ENCODE data around the gene PCDH18. TPM values are rescaled to one million over a fixed set of nuclear protein-coding genes. Genes with fewer than 3 reads are reported as not detected.
A peak's percentile ranks its signal among the peaks of the same experiment; 100 is the strongest.
"Not testable (repeated sequence)": the region's sequence is repeated elsewhere in the genome, so short reads cannot be mapped to it uniquely, and the experiment has no call there.

Gene PCDH18
- total and polyA plus RNA-seq, 12 donors: 2.3 to 7.4 (median 3.8) TPM

DNA sequence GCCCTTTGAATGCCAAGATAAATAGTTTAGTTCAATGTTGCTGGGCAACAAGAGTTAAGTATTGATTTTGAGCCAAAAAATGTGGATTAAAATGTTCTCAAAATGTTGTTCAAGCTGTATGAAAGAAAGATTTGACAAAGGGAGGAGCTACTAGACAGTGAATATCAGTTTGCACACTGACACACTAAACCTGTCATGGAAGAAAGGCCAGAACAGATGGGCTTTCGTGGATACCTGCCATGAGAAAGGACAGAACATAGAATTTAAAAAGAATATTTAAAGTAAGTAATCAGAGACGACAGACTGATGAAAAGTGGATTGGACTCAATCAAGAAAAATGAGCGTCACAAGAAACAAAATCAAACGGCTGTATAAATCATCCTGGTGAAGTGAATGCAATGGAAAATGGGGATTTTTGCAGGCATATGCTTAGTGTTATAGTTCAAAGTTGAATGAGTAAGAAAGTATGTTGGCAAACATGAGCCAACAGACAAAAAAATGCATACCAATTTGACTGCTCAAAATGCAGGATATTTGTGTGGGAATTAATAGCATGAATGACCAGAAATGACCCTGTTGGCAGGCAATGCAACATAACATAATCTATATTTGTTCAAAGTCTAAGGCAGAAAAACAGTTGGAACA is 7.4 kb downstream of the PCDH18 start:
- Histone ChIP-seq H3K36me3 (peaks cover 0 to 61% (median 5%) of the 10 kb centered on the region in 9 donors), H3K4me1 (peaks cover 0 to 31% (median 3%) of the 10 kb centered on the region in 9 donors), H3K9me3 (no peaks in the 10 kb centered on the region), H3K27me3 (no peaks in the 10 kb centered on the region), H3K27ac (no peak overlapping the region), H3K4me3 (peak overlapping the region in 1 of 10 donors; percentile 10)
- WGBS, 2 donors: 73 to 74% methylated on average over 4 of the region's 4 CpGs
- no peak for DNase-seq
- intact Hi-C loops (cut with DNase I): loop anchor here in 2 of 10 donors (10.0 kb wide), 2 partner anchors 230 to 240 kb away; no protein-coding TSS in a partner anchor
- no peak for ATAC-seq
- TF ChIP-seq, protein P1, sequence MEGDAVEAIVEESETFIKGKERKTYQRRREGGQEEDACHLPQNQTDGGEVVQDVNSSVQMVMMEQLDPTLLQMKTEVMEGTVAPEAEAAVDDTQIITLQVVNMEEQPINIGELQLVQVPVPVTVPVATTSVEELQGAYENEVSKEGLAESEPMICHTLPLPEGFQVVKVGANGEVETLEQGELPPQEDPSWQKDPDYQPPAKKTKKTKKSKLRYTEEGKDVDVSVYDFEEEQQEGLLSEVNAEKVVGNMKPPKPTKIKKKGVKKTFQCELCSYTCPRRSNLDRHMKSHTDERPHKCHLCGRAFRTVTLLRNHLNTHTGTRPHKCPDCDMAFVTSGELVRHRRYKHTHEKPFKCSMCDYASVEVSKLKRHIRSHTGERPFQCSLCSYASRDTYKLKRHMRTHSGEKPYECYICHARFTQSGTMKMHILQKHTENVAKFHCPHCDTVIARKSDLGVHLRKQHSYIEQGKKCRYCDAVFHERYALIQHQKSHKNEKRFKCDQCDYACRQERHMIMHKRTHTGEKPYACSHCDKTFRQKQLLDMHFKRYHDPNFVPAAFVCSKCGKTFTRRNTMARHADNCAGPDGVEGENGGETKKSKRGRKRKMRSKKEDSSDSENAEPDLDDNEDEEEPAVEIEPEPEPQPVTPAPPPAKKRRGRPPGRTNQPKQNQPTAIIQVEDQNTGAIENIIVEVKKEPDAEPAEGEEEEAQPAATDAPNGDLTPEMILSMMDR (IDR thresholded peaks at IDR 0.05): no peak

DNA sequence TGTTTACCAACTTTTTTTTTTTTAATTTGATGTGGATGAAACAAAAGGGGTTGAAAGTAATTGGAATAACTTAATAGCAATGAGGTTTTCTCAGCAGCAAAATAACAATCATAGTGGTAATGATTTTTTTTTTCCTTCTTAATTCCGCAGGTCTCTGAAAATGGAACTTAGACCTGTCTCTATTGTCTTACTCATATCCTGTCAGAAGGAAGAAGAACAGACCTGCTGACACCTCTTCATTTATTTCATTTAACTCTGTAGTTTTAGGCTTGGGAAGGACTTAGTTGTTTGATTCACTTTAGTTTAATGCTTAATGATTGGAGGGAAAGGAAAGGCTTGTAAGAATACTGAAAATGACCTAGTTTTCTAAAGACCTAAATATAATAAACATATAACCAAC is 9.0 kb downstream of the PCDH18 start:
- no peak for ATAC-seq
- no peaks in the 10 kb centered on the region for H3K9me3 ChIP-seq
- intact Hi-C loops (cut with DNase I): loop anchor here in 2 of 10 donors (10.0 kb wide), 2 partner anchors 229 to 239 kb away; no protein-coding TSS in a partner anchor
- H3K4me3 ChIP-seq: no peak overlapping the region
- H3K27me3 ChIP-seq: no peaks in the 10 kb centered on the region
- DNase-seq: no peak
- TF ChIP-seq, protein P1 (IDR thresholded peaks at IDR 0.05): no peak
- peaks cover 0 to 41% (median 3%) of the 10 kb centered on the region in 9 donors for H3K4me1 ChIP-seq
- 58 to 62% methylated on average over 1 of the region's 1 CpG for WGBS, 2 donors
- H3K27ac ChIP-seq: no peak overlapping the region
- peaks cover 0 to 62% (median 5%) of the 10 kb centered on the region in 9 donors for H3K36me3 ChIP-seq

DNA sequence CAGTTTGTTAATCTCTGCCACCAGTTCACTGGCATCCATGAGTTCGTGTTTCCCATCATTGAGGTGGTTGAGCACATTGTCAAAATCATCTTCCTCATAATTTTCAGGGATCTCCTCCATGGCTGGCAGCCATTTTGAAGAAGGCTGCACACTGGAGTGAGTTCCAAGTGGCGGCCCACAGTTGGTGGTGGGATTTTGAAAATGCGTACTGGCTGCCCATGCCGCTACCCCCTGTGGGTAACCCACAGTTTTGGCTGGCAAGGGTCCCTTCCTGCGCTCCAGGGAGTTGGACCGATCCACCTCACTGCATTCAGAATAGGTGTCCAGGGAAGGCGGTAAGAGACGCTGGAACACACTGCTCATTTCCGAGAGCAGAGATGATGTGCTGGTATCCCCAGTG is 11.2 kb downstream of the PCDH18 start:
- ATAC-seq (no peak), DNase-seq (no peak)
- peaks cover 0 to 30% (median 3%) of the 10 kb centered on the region in 9 donors for H3K4me1 ChIP-seq
- WGBS, 2 donors: 96 to 97% methylated on average over 9 of the region's 9 CpGs
- H3K27ac ChIP-seq: no peak overlapping the region
- no peaks in the 10 kb centered on the region for H3K27me3 ChIP-seq
- H3K9me3 ChIP-seq: no peaks in the 10 kb centered on the region
- H3K4me3 ChIP-seq: no peak overlapping the region
- intact Hi-C loops (cut with DNase I): loop anchor here in 2 of 10 donors (10.0 kb wide), 2 partner anchors 226 to 236 kb away; no protein-coding TSS in a partner anchor
- H3K36me3 ChIP-seq: peaks cover 0 to 44% (median 5%) of the 10 kb centered on the region in 9 donors
- TF ChIP-seq, protein P1 (IDR thresholded peaks at IDR 0.05): no peak

DNA sequence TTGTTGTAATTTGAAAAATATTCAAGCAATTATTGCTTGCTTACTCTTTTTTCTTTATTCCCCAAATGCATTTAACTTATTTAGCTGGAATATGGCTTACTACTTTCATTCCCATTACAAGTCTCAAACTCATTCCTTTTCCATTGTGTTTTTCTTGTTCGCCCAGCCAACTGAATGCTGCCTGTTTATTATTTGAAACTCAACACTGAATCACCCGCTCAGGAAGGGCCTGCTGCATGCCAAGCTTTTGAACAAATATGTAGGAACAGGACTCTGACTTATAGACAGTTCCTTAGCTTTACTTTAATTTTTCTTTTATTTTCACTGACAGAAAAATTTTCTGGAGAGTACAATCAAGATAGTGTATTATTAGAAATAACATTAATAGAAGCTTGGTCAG is 12.9 kb downstream of the PCDH18 start:
- Histone ChIP-seq H3K4me3 (no peak overlapping the region), H3K36me3 (peaks cover 0 to 28% (median 5%) of the 10 kb centered on the region in 9 donors), H3K27ac (no peak overlapping the region), H3K9me3 (no peaks in the 10 kb centered on the region), H3K4me1 (peaks cover 0 to 14% (median 0%) of the 10 kb centered on the region in 9 donors), H3K27me3 (no peaks in the 10 kb centered on the region)
- ATAC-seq (no peak), DNase-seq (no peak)
- TF ChIP-seq, protein P1 (IDR thresholded peaks at IDR 0.05): no peak
- WGBS, 2 donors: 36 to 54% methylated on average over 2 of the region's 2 CpGs
- intact Hi-C loops (cut with DNase I): no loop called here

DNA sequence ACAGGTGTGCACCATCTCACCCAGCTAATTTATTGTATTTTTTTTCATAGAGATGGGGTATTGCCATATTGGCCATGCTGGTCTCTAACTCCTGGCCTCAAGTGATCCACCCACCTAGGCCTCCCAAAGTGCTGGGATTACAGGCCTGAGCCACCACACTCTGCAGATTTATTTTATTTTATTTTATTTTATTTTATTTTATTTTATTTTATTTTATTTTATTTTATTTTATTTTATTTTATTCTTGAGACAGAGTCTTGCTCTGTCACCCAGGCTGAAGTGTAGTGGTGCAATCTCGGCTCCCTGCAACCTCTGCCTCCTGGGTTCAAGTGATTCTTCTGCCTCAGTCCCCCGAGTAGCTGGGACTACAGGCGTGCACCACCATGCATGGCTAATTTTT is 15.0 kb downstream of the PCDH18 start:
- intact Hi-C loops (cut with DNase I); DNase-seq; H3K4me3 ChIP-seq; H3K9me3 ChIP-seq; H3K27ac ChIP-seq; H3K27me3 ChIP-seq; ATAC-seq: not testable (repeated sequence)
- Histone ChIP-seq H3K4me1 (peaks cover 0 to 14% (median 0%) of the 10 kb centered on the region in 9 donors), H3K36me3 (peaks cover 0 to 25% (median 5%) of the 10 kb centered on the region in 9 donors)
- 79 to 95% methylated on average over 3 of the region's 3 CpGs for WGBS, 2 donors
